ENCODE data around the gene CILP.

DNA sequence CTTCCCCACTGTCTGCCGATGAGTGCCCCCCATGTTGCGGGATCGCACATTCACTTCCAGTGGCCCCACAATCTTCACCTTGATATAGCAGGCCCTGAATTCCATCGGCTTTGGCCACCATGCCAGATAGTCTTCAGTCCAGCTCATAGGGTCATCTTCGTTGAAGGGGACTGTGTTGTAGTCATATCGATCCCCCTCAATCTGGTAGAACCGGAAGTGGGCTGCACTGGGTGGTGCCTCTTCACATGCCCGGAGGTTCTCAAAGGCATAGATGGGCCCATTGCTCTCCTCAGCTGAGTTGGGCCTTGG is 14.0 kb downstream of the CILP start:
- no peak for TF ChIP-seq CTCF (IDR thresholded peaks at IDR 0.05)
- TF ChIP-seq TP53 (CRISPR knock-in tag; IDR thresholded peaks at IDR 0.05), result no peak
- no peak for TF ChIP-seq MXD4 (CRISPR knock-in tag; IDR thresholded peaks at IDR 0.05; ENCODE audit: borderline replicate concordance)

All from WTC11 (cell line).